Right lobe of liver (tissue), 4 donors: ENCODE results near the gene FHIP1A.

Experiments
- CTCF ChIP-seq, 4 donors: fragments of 200-600 bp in 3 of 4; fragments of 450-650 bp in 1 of 4; IDR thresholded peaks; one replicate each; pipeline versions ENCODE4 v1.5.1 to v1.8.0; 2016 to 2022; ENCODE audit warnings: antibody characterized with exemption in 4 of 4, mild to moderate bottlenecking in 2 of 4
- POLR2A ChIP-seq: fragments of 450-650 bp; IDR thresholded peaks from one replicate; pipeline ENCODE4 v1.6.1; 2017; ENCODE audit warnings: antibody characterized with exemption, mild to moderate bottlenecking
- donor health status: DM: no; HTN: no; CAD: no.
- donor health status: DM: no; HTN: no; CAD: no.
- donor health status: DM: no; HTN: yes; CAD: no.

- no peak for TF ChIP-seq CTCF (IDR thresholded peaks at IDR 0.05)
- no peak for TF ChIP-seq POLR2A
Measured at GRCh38 chr4:151403656-151404055, 5.3 kb upstream of the FHIP1A start.
